PC-9 (cell line): ENCODE measurements around the gene PIAS1.

Experiments
- EZH2 ChIP-seq: fragments of 200-600 bp; sonication (generic); IDR thresholded peaks from 2 replicates; pipeline ENCODE4 v1.8.0; 2017; ENCODE audit warnings: antibody characterized with exemption, low read depth
- TF ChIP-seq, protein P1 (sequence below): fragments of 200-600 bp; sonication (generic); conservative IDR thresholded peaks from 2 replicates; pipeline ENCODE4 v1.6.1; 2017; ENCODE audit warnings: mixed run types, antibody characterized with exemption, mild to moderate bottlenecking, moderate library complexity

DNA sequence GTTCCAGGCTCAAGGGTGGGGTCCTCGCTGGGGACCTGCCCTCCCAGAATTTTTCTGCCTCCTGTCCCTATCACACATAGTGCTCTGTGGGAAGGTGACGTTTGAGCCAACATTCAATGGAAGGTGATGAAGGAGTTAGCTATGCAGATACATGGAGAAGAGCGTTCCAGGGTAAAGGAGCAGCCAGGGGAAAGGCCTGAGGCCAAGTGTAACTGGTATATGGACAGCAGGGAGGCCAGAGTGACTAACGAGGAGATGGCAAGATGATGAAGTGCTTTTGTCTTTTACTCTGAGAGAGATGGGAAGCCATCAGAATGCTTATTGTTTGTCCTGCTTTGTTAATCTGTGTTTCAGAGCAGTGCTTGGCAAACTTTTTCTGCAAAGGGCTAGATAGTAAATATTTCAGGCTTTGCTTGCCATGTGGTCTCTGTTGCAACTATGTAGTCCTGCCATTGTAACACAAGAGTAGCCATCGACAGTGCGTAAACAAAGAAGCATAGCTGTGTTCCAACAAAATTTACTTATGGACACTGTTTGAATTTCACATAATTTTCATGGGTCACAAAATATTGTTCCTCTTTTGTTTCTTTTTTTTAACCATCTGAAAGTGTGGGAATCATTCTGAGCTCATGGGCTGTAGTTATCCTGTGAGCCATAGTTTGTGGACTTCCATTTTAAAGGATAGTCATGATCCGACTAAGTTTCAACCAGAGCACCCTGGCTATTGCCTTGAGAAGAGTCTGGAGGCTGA is 25.8 kb upstream of the PIAS1 start:
- TF ChIP-seq, protein P1, sequence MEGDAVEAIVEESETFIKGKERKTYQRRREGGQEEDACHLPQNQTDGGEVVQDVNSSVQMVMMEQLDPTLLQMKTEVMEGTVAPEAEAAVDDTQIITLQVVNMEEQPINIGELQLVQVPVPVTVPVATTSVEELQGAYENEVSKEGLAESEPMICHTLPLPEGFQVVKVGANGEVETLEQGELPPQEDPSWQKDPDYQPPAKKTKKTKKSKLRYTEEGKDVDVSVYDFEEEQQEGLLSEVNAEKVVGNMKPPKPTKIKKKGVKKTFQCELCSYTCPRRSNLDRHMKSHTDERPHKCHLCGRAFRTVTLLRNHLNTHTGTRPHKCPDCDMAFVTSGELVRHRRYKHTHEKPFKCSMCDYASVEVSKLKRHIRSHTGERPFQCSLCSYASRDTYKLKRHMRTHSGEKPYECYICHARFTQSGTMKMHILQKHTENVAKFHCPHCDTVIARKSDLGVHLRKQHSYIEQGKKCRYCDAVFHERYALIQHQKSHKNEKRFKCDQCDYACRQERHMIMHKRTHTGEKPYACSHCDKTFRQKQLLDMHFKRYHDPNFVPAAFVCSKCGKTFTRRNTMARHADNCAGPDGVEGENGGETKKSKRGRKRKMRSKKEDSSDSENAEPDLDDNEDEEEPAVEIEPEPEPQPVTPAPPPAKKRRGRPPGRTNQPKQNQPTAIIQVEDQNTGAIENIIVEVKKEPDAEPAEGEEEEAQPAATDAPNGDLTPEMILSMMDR = no peak
- no peak for TF ChIP-seq EZH2
